HG02970 (cell line): Measurements from ENCODE around the gene TFEB.

Source experiments
- ATAC-seq: cut with Tn5 transposase; IDR thresholded peaks from one replicate; pipeline ENCODE4 v1.9.1; 2021; ENCODE audit warnings: mild to moderate bottlenecking, moderate library complexity, moderate number of reproducible peaks; ENCODE audit not compliant: unreplicated experiment, low FRiP score

Gene TFEB

GRCh38 chr6:41724586-41725501, 10.6 kb downstream of the TFEB start:
- no peak for ATAC-seq

DNA sequence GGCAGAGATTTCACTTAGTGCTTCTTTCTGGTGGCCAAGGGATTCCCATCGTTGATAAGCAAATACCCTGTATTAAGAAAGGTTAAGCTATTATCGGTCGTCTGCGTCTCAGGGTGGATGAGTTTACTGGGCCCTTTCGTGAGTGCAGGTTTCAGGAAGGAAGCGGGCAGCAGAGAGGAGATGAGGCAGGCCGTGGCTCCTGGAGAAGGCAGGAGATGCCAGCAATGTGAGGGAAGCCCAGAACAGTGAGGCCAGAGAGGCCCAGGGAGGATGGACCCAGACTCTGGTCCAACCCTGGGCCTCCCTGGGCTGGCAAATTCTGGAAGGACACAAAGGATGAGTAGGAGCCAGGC, 11.2 kb downstream of the TFEB start:
- no peak for ATAC-seq

GRCh38 chr6:41723530-41724227, 11.7 kb downstream of the TFEB start:
- ATAC-seq, result peak; percentile 57

- ATAC-seq, result no peak
Measured at GRCh38 chr6:41722969-41723529, 12.4 kb downstream of the TFEB start.

DNA sequence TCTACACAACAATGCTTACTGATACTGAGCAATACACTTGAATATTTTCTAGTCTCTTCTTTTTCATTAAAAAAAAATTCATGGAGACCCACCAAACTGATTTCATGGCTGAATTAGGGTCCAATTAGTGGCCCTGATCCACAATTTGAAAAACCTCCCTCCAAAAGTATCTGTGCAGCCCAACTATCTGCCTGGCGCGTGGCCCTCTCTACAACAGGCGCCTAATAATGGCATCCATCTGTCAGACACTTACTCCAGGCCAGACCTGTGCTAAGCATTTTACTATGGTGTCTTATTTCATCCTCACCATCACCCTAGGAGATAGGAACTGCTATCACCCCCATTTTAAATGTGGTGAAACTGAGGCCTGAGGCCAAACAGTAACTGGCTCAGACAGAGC, 14.0 kb downstream of the TFEB start:
- ATAC-seq, result no peak

DNA sequence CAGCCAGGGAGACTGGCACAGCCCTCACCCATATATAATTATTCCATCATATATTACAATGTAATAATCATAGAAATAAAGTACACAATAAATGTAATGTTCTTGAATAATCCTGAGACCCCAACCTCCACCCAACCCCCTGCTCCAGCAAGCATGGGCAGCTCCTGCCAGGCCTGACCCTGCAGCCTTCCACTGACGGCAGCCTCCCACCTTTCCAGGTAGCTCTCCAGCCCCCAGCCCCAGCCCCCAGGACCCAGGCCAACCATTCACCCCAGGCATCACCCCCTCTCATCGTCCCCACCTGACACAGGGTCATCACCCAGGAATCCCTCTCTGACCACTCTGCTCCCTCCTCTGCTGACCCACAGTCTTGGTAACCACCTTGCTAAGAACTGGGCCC, 14.6 kb downstream of the TFEB start:
- ATAC-seq, result no peak

GRCh38 chr6:41720262-41720620, 15.2 kb downstream of the TFEB start:
- no peak for ATAC-seq

DNA sequence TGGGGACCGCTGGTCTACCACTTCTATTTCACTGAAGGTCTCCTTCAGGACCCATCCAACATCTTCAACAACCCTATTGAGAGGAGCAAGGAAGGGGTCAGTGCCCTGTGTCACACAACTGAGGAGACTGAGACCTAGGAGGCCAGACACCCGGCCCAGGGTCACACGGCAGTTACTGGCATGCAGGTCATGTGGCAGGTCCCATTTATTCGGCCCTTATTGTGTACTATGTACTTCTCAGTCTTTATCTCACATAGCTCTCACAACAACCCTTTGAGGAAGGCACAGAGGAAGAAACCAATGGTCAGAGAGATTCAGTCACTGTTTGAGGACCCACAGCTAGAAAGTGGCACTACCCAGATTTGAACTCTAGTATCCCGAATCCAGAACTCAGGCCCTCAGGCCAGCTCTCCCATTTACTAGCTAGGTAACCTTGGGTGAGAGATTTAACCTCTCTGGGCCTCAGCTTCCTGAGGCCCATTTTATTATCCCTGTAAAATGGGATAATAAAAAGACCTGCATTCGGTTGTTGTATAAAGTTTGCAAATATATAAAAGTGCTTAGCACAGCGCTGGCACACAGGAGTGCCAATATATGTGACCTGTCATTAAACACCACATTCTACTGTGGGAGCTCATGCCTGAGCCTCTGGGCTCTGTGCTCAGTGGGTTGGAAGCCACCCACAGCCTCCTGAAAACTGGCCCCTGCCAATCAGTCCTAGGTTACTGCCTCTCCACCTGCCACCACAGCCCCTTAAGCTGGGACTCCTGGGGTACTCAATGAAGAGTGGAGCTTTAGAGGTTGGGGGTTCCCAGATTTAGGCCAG, 15.8 kb downstream of the TFEB start:
- ATAC-seq, result no peak

GRCh38 chr6:41718828-41719227, 16.6 kb downstream of the TFEB start:
- no peak for ATAC-seq

DNA sequence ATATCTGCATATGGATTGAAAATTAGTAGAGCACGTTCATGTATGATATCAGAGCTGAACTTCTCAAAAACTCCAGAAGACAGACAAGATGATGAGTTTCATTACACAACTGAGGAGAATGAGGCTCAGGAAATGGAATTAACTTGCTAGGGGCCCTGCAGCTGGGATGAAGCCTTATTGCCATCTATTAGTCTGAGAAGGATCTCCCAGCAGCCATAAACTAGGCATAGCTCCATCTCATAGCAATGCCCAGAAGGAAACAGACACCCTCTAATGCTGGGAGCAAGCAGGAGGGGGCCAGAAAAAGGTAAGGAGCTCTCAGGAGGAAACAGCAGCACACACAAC, 18.0 kb downstream of the TFEB start:
- no peak for ATAC-seq

DNA sequence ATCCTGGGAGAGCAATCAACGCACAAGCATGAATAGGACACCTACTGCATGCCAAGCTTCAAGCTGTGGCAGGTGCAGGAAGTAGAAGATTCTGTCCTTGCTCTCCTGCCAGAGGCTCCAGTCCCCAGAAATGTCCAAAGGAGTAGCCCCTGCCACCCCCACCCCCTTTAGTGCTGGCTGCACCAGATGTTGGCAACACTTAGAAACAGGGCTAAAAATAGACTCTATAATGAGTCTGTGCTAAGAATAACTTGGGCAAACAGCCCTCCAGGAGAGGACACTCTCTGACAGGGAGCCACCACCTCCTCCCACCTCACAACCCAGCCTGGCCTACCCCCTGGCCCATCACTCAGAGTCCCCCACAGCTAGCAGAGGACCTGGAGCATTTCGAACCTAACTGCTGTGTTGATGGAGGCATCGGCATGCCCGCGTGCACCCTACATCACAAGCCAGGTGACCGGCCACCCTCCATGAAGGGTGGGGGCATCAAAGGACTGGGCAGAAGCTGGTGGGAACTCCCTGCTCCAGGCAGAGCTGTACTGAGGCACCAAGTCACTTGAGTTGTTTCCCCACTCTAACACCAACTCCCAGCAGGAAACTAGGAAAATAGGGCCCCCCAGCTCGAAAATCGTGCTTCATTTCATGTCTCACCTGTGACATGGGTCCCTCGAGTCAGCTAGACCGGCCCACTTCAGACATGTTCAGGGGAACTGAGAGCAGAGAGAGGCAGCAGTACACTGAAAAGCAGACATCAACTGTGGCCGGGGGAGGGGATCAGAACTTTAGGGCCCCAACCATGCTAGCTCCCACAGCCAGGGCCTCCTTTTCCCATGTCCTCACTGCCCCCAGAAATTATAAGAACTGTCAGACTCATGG, 18.7 kb downstream of the TFEB start:
- no peak for ATAC-seq

DNA sequence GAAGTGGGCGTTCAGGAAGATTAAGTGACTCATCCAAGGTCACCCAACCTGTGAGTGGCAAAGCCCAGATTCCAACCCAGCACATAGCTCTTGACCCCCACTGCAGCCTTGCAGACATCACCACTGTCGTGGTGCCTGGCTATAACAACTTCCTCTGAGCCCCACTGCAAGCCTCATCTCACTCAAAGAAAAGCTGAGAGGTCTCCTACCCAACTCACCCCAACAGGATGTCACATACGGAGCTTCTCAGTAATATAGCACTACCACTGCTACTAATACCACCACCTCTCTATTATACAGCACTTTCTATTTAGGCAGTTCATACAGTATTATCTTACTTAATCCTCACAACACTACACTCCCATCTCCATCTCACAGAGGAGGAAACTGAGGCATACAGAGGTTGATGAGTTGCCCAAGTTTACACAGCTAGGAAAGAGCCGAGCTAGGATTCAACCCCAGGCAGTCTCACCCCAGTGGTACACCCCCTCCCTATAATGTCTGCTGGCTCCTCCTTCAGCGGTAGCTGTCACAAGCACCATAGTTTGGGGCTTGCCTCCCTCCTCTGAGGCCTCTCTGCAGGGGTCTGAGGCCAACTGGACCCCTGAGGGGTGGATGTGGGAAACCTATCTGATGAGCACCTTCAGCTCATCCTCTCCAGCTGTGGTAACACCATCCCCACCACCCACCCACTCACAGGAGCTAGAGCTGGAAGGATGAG, 19.5 kb downstream of the TFEB start:
- ATAC-seq, result no peak

DNA sequence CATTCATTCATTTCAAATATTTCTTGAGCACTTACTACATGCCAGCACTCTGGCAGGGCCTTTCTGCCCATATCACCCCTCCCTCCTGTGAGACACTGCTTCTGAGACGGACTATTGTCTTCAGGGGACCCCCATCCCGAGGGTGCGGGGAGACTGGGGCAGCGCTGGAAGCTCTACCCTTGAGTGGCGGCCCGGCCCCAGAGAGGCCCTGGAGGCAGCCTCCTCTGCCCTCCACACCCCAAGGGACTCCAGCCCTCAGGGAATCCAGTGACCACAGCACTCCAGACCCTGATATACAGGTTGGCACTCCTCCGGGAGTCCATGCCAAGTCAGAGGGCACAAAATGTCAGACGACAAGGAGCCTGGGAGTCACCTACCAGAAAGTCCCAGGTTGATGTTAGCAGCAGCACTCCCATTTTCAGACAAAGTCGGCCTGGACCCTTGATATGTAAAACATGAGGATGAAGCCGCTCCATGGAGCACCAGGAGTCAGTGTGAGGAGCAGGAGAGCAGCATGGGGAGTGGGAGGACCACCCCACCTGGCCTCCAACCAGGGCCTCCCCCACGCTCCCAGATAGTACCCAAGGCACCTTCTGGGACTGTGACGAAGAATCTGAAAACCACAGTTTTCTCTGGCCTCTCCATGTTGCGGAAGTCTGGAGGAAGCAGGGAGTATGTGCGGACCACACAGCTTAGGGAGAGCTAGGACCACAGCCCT, 20.7 kb downstream of the TFEB start:
- ATAC-seq, result no peak

GRCh38 chr6:41713650-41714291, 21.6 kb downstream of the TFEB start:
- ATAC-seq, result no peak

GRCh38 chr6:41713159-41713649, 22.2 kb downstream of the TFEB start:
- ATAC-seq, result no peak

DNA sequence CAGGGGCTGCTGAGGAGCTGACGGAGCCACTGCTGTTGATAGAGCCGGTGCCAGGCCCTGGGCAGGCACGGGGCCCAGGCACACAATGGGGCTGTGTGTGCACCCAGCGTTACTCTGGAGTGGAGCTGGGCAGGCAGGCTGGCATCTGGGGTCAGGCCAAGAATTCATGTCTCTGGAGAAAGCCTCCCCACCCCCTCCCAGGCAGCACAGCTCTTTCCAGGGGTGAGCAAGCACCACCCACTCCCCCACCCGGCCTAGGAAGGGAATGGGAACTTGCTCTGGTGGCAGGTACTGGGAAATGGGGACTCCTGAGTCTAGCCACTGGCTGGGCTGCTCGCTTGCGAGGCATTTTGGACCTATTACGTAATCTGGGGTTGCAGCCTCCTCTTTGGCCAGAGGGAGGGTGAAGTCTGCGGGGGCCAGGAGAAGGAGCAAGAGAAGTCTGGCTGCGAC, 22.7 kb downstream of the TFEB start:
- ATAC-seq, result no peak

- ATAC-seq, result no peak
Measured at GRCh38 chr6:41711323-41712038, 23.9 kb downstream of the TFEB start.
